ENCODE measurements around the gene TMEM131L.
A peak's percentile ranks its signal among the peaks of the same experiment; 100 is the strongest.

The TMEM131L gene

GRCh38 chr4:153419673-153420278 lies 46.4 kb upstream of the TMEM131L start:
- ChIA-PET POLR2A (no interaction called here), CTCF (interaction anchor here (1.1 kb wide), 1 partner anchor 13 kb away, joined by 4 read pairs; no protein-coding TSS in a partner anchor)
- no peak for DNase-seq (ENCODE audit: extremely low spot score)
- no peak for TF ChIP-seq CTCF (IDR thresholded peaks at IDR 0.05; ENCODE audit: control extremely low read depth, extremely low read depth, low read depth, missing control alignments)

- TF ChIP-seq CTCF (IDR thresholded peaks at IDR 0.05; ENCODE audit: control extremely low read depth, extremely low read depth, low read depth, missing control alignments): no peak
- ChIA-PET CTCF (no interaction called here), POLR2A (no interaction called here)
These were observed 45.8 kb upstream of the TMEM131L start for GRCh38 chr4:153420361-153420760.

GRCh38 chr4:153421941-153422340 lies 44.2 kb upstream of the TMEM131L start:
- ChIA-PET POLR2A (no interaction called here), CTCF (interaction anchor here (0.9 to 1.5 kb wide), 2 partner anchors 9 to 11 kb away, joined by 4 to 7 read pairs; no protein-coding TSS in a partner anchor)
- TF ChIP-seq CTCF (IDR thresholded peaks at IDR 0.05; ENCODE audit: control extremely low read depth, extremely low read depth, low read depth, missing control alignments): no peak
- DNase-seq (ENCODE audit: extremely low spot score): peak; percentile 50

More at GRCh38 chr4:153420361-153420760, 45.8 kb upstream of the TMEM131L start:
- no peak for DNase-seq (ENCODE audit: extremely low spot score)

- ChIA-PET POLR2A (interaction anchor here (0.7 kb wide), 1 partner anchor 1076 kb away, joined by 5 read pairs; no protein-coding TSS in a partner anchor), CTCF (interaction anchor here (1.4 kb wide), 1 partner anchor 11 kb away, joined by 4 read pairs; no protein-coding TSS in a partner anchor)
- no peak for TF ChIP-seq CTCF (IDR thresholded peaks at IDR 0.05; ENCODE audit: control extremely low read depth, extremely low read depth, low read depth, missing control alignments)
- DNase-seq (ENCODE audit: extremely low spot score): peak; percentile 35
These were observed 39.8 kb upstream of the TMEM131L start for GRCh38 chr4:153426207-153426885.

GRCh38 chr4:153427363-153428071 lies 38.6 kb upstream of the TMEM131L start:
- no peak for DNase-seq (ENCODE audit: extremely low spot score)
- CTCF ChIA-PET: interaction anchor here (1.2 to 1.4 kb wide), 2 partner anchors 9 to 20 kb away, joined by 3 to 4 read pairs; no protein-coding TSS in a partner anchor
- POLR2A ChIA-PET: no interaction called here
- TF ChIP-seq CTCF (IDR thresholded peaks at IDR 0.05; ENCODE audit: control extremely low read depth, extremely low read depth, low read depth, missing control alignments): no peak

- ChIA-PET POLR2A (no interaction called here), CTCF (interaction anchor here (0.9 to 1.5 kb wide), 2 partner anchors 26 to 221 kb away, joined by 3 read pairs; no protein-coding TSS in a partner anchor)
- no peak for DNase-seq (ENCODE audit: extremely low spot score)
- no peak for TF ChIP-seq CTCF (IDR thresholded peaks at IDR 0.05; ENCODE audit: control extremely low read depth, extremely low read depth, low read depth, missing control alignments)
These were observed 37.2 kb upstream of the TMEM131L start for GRCh38 chr4:153428941-153429475.

Measured in GM10248 (cell line).